HK-2 (cell line): Measurements from ENCODE around the gene MS4A8.
"Not testable (repeated sequence)": the region's sequence is repeated elsewhere in the genome, so short reads cannot be mapped to it uniquely, and the experiment has no call there.

Experiments
- DNase-seq: peaks from one replicate; pipeline ENCODE4 v3.0.0-alpha.2; 2018; ENCODE audit not compliant: unreplicated experiment

Gene MS4A8

GRCh38 chr11:60699284-60699691, at the start of gene MS4A8:
Gene MS4A8 (plus strand): TSS chr11:60699612. CDS start chr11:60700861, 1,249 bp downstream.
- no peak for DNase-seq

- DNase-seq = no peak
Measured at GRCh38 chr11:60657888-60658287, 41.5 kb upstream of the MS4A8 start.

- no peak for DNase-seq
Measured at GRCh38 chr11:60658409-60658808, 41.0 kb upstream of the MS4A8 start.

GRCh38 chr11:60672255-60672654, 27.2 kb upstream of the MS4A8 start:
- no peak for DNase-seq

- DNase-seq = not testable (repeated sequence)
Measured at GRCh38 chr11:60678231-60678630, 21.2 kb upstream of the MS4A8 start.

GRCh38 chr11:60679879-60680278, 19.5 kb upstream of the MS4A8 start:
- DNase-seq = no peak

GRCh38 chr11:60680455-60681119, 18.8 kb upstream of the MS4A8 start:
- no peak for DNase-seq

- not testable (repeated sequence) for DNase-seq
Measured at GRCh38 chr11:60684541-60684848, 14.9 kb upstream of the MS4A8 start.

GRCh38 chr11:60691661-60692060, 7.8 kb upstream of the MS4A8 start:
- no peak for DNase-seq

GRCh38 chr11:60699936-60700335, 524 bp downstream of the MS4A8 start:
- DNase-seq = no peak

GRCh38 chr11:60700689-60701468, 1.5 kb downstream of the MS4A8 start:
- DNase-seq = peak; percentile 0

- no peak for DNase-seq
Measured at GRCh38 chr11:60701469-60701818, 2.0 kb downstream of the MS4A8 start.

- no peak for DNase-seq
Measured at GRCh38 chr11:60703374-60703773, 4.0 kb downstream of the MS4A8 start.

- DNase-seq = no peak
Measured at GRCh38 chr11:60705895-60706294, 6.5 kb downstream of the MS4A8 start.

- DNase-seq = no peak
Measured at GRCh38 chr11:60706931-60707330, 7.5 kb downstream of the MS4A8 start.

- DNase-seq = no peak
Measured at GRCh38 chr11:60710482-60710881, 11.1 kb downstream of the MS4A8 start.

GRCh38 chr11:60711276-60711675, 11.9 kb downstream of the MS4A8 start:
- no peak for DNase-seq

- DNase-seq = not testable (repeated sequence)
Measured at GRCh38 chr11:60713423-60713822, 14.0 kb downstream of the MS4A8 start.

- DNase-seq = no peak
Measured at GRCh38 chr11:60717956-60718355, 18.5 kb downstream of the MS4A8 start.

GRCh38 chr11:60718524-60719316, 19.3 kb downstream of the MS4A8 start:
- DNase-seq = no peak

GRCh38 chr11:60719391-60719790, 20.0 kb downstream of the MS4A8 start:
- no peak for DNase-seq

GRCh38 chr11:60720460-60720859, 21.0 kb downstream of the MS4A8 start:
- no peak for DNase-seq

- no peak for DNase-seq
Measured at GRCh38 chr11:60724420-60724819, 25.0 kb downstream of the MS4A8 start, which contains the start of gene MS4A18. Gene MS4A18 (plus strand): TSS chr11:60724720.
